Hematopoietic multipotent progenitor cell (in vitro differentiated cells): ENCODE measurements around the gene PCID2. TPM values are rescaled to one million over a fixed set of nuclear protein-coding genes. Genes with fewer than 3 reads are reported as not detected.

Source experiments
- DNase-seq, 3 donors: peaks; one replicate each; pipeline ENCODE4 v3.0.0-alpha.2; 2011 to 2015; ENCODE audit warnings: low read depth in 2 of 3, low spot score in 2 of 3
- total RNA-seq: library from RNA; depleted of rRNA; stranded (reverse); fragments of >200 nt; gene quantifications from one replicate; pipeline ENCODE4 v1.2.3, GENCODE V29; 2012

The PCID2 gene
- total RNA-seq, 1 donor = 43.1 TPM

GRCh38 chr13:113190181-113190580 lies 18.3 kb downstream of the PCID2 start:
- DNase-seq = no peak

GRCh38 chr13:113187883-113188665 lies 20.4 kb downstream of the PCID2 start:
- DNase-seq = no peak

- no peak for DNase-seq
Measured at GRCh38 chr13:113187263-113187669, 21.2 kb downstream of the PCID2 start.

- no peak for DNase-seq
Measured at GRCh38 chr13:113186061-113186900, 22.2 kb downstream of the PCID2 start.

GRCh38 chr13:113184568-113185440 lies 23.7 kb downstream of the PCID2 start:
- peak in 1 of 3 donors; percentile 10 for DNase-seq

GRCh38 chr13:113183450-113184129 lies 24.9 kb downstream of the PCID2 start:
- DNase-seq = no peak

- no peak for DNase-seq
Measured at GRCh38 chr13:113182046-113182445, 26.4 kb downstream of the PCID2 start.

- DNase-seq = no peak
Measured at GRCh38 chr13:113179374-113180230, 28.9 kb downstream of the PCID2 start.

GRCh38 chr13:113178896-113179167 lies 29.6 kb downstream of the PCID2 start:
- DNase-seq = no peak

- no peak for DNase-seq
Measured at GRCh38 chr13:113178070-113178895, 30.2 kb downstream of the PCID2 start.

- no peak for DNase-seq
Measured at GRCh38 chr13:113176822-113177221, 31.6 kb downstream of the PCID2 start.

- peak in 1 of 3 donors; percentile 54 for DNase-seq
Measured at GRCh38 chr13:113176280-113176679, 32.2 kb downstream of the PCID2 start.

- DNase-seq = no peak
Measured at GRCh38 chr13:113172419-113172926, 36.0 kb downstream of the PCID2 start.

- no peak for DNase-seq
Measured at GRCh38 chr13:113171250-113172125, 37.0 kb downstream of the PCID2 start.

- peak in 2 of 3 donors; percentile 33 to 58 for DNase-seq
Measured at GRCh38 chr13:113170511-113170910, 38.0 kb downstream of the PCID2 start.

- no peak for DNase-seq
Measured at GRCh38 chr13:113169277-113170272, 38.9 kb downstream of the PCID2 start.
